ENCODE results near the gene MICALL2.

DNA sequence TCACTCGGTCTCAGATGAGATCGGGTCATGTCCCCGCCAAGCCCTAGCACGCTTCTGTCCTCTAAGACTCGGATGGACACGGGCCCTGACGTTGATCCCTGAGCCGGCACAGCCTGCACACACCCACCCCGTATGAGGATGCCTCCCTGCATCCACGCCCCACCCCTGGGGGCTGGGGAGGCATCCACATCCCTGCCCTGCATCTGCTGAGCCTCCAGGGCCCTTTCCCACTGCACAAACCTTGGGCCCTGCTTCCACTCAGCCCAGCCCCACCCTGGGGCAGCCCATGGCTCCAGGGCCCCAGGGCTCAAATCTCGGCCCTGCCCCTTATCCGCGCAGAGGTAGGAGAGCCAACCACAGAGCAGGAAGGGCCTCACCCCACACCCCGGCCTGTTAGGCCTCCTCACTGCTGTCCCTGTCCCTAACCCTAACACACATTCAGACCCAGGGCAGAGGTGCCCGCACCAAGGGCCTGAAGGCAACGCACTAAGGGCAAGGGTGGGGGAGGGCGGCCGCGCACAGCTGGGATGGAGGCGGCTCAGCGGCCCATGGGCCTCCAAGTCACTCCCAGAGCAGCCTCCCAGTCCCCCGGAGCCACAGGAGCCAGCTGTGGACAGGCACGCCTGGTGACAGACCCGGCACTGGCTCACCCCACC is 9.5 kb upstream of the MICALL2 start:
- no peak for TF ChIP-seq POLR2A (IDR thresholded peaks at IDR 0.05)
- TF ChIP-seq, protein P1, sequence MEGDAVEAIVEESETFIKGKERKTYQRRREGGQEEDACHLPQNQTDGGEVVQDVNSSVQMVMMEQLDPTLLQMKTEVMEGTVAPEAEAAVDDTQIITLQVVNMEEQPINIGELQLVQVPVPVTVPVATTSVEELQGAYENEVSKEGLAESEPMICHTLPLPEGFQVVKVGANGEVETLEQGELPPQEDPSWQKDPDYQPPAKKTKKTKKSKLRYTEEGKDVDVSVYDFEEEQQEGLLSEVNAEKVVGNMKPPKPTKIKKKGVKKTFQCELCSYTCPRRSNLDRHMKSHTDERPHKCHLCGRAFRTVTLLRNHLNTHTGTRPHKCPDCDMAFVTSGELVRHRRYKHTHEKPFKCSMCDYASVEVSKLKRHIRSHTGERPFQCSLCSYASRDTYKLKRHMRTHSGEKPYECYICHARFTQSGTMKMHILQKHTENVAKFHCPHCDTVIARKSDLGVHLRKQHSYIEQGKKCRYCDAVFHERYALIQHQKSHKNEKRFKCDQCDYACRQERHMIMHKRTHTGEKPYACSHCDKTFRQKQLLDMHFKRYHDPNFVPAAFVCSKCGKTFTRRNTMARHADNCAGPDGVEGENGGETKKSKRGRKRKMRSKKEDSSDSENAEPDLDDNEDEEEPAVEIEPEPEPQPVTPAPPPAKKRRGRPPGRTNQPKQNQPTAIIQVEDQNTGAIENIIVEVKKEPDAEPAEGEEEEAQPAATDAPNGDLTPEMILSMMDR (IDR thresholded peaks at IDR 0.05): no peak

Data from testis (tissue), 2 donors.